Progenitor cell of endocrine pancreas (in vitro differentiated cells): ENCODE measurements around the gene TLK2. TPM values are rescaled to one million over a fixed set of nuclear protein-coding genes. Genes with fewer than 3 reads are reported as not detected.

Source experiments
- DNase-seq: peaks from one replicate; pipeline ENCODE4 v3.0.0; 2021; ENCODE audit warnings: low spot score; ENCODE audit not compliant: unreplicated experiment
- H3K27ac Mint-ChIP-seq: 2 replicates; pipeline ENCODE4 v1.8.0; 2021; ENCODE audit warnings: mild to moderate bottlenecking, moderate library complexity, mixed read lengths
- H3K27me3 Mint-ChIP-seq: 2 replicates; pipeline ENCODE4 v1.8.0; 2021; ENCODE audit warnings: mixed read lengths
- H3K36me3 Mint-ChIP-seq: 2 replicates; pipeline ENCODE4 v1.8.0; 2022; ENCODE audit warnings: mixed read lengths; ENCODE audit not compliant: insufficient read depth
- H3K4me1 Mint-ChIP-seq: 2 replicates; pipeline ENCODE4 v1.8.0; 2021; ENCODE audit warnings: low read depth, mixed read lengths
- H3K4me3 Mint-ChIP-seq: 2 replicates; pipeline ENCODE4 v1.8.0; 2021; ENCODE audit warnings: low read depth, mild to moderate bottlenecking, moderate library complexity, mixed read lengths
- H3K9me3 Mint-ChIP-seq: 2 replicates; pipeline ENCODE4 v1.8.0; 2021; ENCODE audit warnings: low read depth, mixed read lengths
- CTCF ChIP-seq: fragments of 200-600 bp; sonication (generic); IDR thresholded peaks from one replicate; pipeline ENCODE4 v1.5.0; 2021; ENCODE audit warnings: antibody characterized with exemption, mild to moderate bottlenecking; ENCODE audit not compliant: unreplicated experiment
- total RNA-seq: library from RNA; stranded (reverse); gene quantifications from 2 replicates; pipeline ENCODE4 v1.2.1, GENCODE V29; 2021

The TLK2 gene
- total RNA-seq, 1 donor from 2014 or later: 70.1 TPM

DNA sequence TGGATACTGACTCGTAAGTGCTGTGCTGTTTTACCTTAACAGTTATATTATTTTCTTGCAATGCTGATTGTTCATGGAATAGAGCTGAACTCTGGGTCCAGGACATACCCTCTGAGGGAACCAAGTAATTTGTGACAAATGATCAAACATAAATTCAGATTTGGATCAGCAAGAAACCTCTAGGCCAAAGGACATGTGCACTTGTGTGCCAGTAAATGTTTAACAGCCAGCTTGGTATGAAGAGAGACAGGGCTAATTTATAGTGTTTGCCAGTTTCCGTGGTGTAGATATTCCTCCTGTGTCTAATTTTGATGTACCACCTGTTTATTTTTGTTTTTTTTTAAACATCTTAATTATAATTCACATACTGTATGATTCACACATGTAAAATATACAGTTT is 118.0 kb downstream of the TLK2 start:
- Mint-ChIP-seq H3K4me3 (no peak overlapping the region), H3K27me3 (no peaks in the 10 kb centered on the region), H3K9me3 (peaks cover 4% of the 10 kb centered on the region), H3K4me1 (peaks cover 3% of the 10 kb centered on the region), H3K36me3 (peaks cover 52% of the 10 kb centered on the region), H3K27ac (no peak overlapping the region)
- DNase-seq: no peak
- no peak for TF ChIP-seq CTCF

DNA sequence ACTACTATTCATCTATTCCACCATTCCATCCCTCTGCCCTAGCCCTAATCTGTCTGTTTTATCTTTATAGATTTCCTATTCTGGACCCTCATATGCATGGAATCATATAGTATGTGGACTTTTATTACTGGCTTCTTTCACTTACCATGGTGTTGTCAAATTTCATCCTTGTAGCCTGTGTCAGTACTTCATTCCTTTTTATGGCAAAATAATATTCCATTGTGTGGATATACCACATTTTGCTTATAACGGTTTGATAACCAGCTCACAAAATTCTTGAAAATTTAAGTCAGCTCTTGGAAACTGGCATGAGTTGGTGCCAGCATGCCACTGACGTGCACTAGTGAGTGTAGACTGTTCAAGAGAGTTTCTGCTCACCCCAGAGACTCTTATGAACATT is 118.5 kb downstream of the TLK2 start:
- TF ChIP-seq CTCF: no peak
- no peak for DNase-seq
- no peak overlapping the region for H3K4me3 Mint-ChIP-seq
- no peak overlapping the region for H3K27ac Mint-ChIP-seq
- no peaks in the 10 kb centered on the region for H3K27me3 Mint-ChIP-seq
- H3K9me3 Mint-ChIP-seq: peaks cover 4% of the 10 kb centered on the region
- H3K36me3 Mint-ChIP-seq: peaks cover 54% of the 10 kb centered on the region
- peaks cover 3% of the 10 kb centered on the region for H3K4me1 Mint-ChIP-seq

- Mint-ChIP-seq H3K9me3 (peaks cover 4% of the 10 kb centered on the region), H3K36me3 (peaks cover 55% of the 10 kb centered on the region), H3K27me3 (no peaks in the 10 kb centered on the region), H3K4me3 (no peak overlapping the region), H3K27ac (no peak overlapping the region), H3K4me1 (peaks cover 3% of the 10 kb centered on the region)
- no peak for DNase-seq
- no peak for TF ChIP-seq CTCF
Observed at GRCh38 chr17:62597920-62598319, 119.3 kb downstream of the TLK2 start.

DNA sequence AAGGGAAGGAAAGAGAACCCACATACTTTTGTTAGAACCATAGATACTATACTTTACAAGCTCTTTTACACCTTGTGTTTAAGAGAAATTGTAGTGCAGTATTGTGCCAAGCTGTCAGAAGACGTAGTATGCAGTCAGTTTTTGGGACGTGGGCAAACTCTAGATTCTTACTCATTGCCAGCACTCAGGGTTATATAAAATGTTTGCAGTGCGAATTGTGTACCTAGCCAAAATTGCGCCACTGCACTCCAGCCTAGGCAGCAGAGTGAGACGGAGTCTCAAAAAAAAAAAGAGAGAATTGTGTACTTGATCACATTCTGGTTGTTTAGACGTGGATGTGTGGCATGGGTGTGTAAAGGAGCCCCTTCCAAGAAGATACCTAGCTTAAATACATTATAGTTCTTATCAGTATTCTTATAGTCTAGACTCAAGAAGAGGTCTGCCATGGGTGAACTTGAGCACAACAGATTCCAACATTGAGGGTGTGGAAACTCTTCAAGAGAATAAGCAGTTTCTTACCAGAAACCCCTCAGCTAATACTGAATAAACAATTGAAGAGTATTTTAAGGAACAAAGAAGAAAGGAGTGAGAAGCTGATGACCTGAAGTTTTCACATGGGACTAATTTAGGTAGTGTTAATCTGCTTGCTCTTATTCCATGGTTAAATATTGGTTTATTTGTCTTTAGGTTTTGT is 121.5 kb downstream of the TLK2 start:
- no peak for TF ChIP-seq CTCF
- H3K4me3 Mint-ChIP-seq: no peak overlapping the region
- H3K9me3 Mint-ChIP-seq: peaks cover 4% of the 10 kb centered on the region
- H3K4me1 Mint-ChIP-seq: peaks cover 3% of the 10 kb centered on the region
- H3K27me3 Mint-ChIP-seq: no peaks in the 10 kb centered on the region
- H3K36me3 Mint-ChIP-seq: peaks cover 52% of the 10 kb centered on the region
- H3K27ac Mint-ChIP-seq: peak overlapping the region; percentile 19
- DNase-seq: no peak

GRCh38 chr17:62600805-62601204 is 122.2 kb downstream of the TLK2 start:
- no peak for DNase-seq
- peaks cover 4% of the 10 kb centered on the region for H3K9me3 Mint-ChIP-seq
- H3K36me3 Mint-ChIP-seq: peaks cover 47% of the 10 kb centered on the region
- H3K27me3 Mint-ChIP-seq: no peaks in the 10 kb centered on the region
- H3K4me3 Mint-ChIP-seq: no peak overlapping the region
- no peak for TF ChIP-seq CTCF
- peaks cover 3% of the 10 kb centered on the region for H3K4me1 Mint-ChIP-seq
- peak overlapping the region; percentile 8 for H3K27ac Mint-ChIP-seq
